Measurements from ENCODE around the gene ATL3. TPM values are rescaled to one million over a fixed set of nuclear protein-coding genes. Genes with fewer than 3 reads are reported as not detected.

ATL3 gene
- total RNA-seq, 1 donor from 2014 or later: 78.6 TPM

- intact Hi-C loops (cut with DNase I): no loop called here
- no peak for ATAC-seq
Measured at GRCh38 chr11:63713766-63714165, 42.6 kb upstream of the ATL3 start.

GRCh38 chr11:63711838-63712237, 40.7 kb upstream of the ATL3 start:
- DNase-seq: no peak
- ATAC-seq: no peak
- TF ChIP-seq CTCF (IDR thresholded peaks at IDR 0.05): no peak
- Histone ChIP-seq H3K36me3 (no peaks in the 10 kb centered on the region), H3K4me1 (peaks cover 5% of the 10 kb centered on the region), H3K27me3 (no peaks in the 10 kb centered on the region), H3K9me3 (no peaks in the 10 kb centered on the region), H3K4me3 (no peak overlapping the region), H3K27ac (no peak overlapping the region)
- intact Hi-C loops (cut with DNase I): no loop called here

More at GRCh38 chr11:63713766-63714165, 42.6 kb upstream of the ATL3 start:
- TF ChIP-seq CTCF (IDR thresholded peaks at IDR 0.05): no peak
- no peak overlapping the region for H3K4me3 ChIP-seq
- no peak for DNase-seq
- no peaks in the 10 kb centered on the region for H3K27me3 ChIP-seq
- H3K4me1 ChIP-seq: peaks cover 5% of the 10 kb centered on the region
- H3K36me3 ChIP-seq: no peaks in the 10 kb centered on the region
- H3K27ac ChIP-seq: no peak overlapping the region
- no peaks in the 10 kb centered on the region for H3K9me3 ChIP-seq

DNA sequence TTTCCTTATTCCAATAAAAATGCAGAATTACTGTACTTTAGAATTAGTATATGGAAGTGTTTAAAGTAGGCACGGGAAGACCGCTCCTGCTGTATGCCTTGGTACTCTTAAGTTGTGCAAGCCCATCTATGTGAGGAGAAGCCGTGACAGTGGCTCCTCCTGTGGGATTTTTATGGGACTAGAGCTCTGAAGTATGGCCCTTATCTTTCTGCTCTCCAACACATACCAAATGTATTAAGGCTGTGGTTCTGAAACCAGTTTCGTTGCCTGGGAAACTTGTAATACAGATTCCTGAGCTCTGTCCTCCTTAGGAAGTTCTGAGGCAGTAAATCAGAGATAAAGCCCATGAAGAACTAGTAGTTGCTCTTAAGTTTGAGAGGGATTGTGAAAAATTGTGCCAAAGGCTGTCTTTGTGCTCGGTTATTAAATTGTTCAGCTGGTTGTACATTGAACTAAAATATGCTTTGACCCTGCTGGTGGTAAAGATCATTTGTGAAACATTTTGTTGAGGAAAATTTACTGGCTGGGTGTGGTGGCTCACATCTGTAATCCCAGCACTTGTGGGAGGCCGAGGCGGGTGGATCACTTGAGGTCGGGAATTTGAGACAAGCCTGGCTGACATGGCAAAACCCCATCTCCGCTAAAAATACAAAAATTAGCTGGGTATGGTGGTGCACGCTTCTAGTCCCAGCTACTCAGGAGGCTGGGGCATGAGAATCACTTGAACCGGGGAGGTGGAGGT, 39.5 kb upstream of the ATL3 start:
- DNase-seq: no peak
- no peak for TF ChIP-seq CTCF (IDR thresholded peaks at IDR 0.05)
- ATAC-seq: peak; percentile 90
- no peak overlapping the region for H3K4me3 ChIP-seq
- intact Hi-C loops (cut with DNase I): no loop called here
- H3K27me3 ChIP-seq: no peaks in the 10 kb centered on the region
- peaks cover 5% of the 10 kb centered on the region for H3K4me1 ChIP-seq
- H3K9me3 ChIP-seq: no peaks in the 10 kb centered on the region
- no peaks in the 10 kb centered on the region for H3K36me3 ChIP-seq
- no peak overlapping the region for H3K27ac ChIP-seq

DNA sequence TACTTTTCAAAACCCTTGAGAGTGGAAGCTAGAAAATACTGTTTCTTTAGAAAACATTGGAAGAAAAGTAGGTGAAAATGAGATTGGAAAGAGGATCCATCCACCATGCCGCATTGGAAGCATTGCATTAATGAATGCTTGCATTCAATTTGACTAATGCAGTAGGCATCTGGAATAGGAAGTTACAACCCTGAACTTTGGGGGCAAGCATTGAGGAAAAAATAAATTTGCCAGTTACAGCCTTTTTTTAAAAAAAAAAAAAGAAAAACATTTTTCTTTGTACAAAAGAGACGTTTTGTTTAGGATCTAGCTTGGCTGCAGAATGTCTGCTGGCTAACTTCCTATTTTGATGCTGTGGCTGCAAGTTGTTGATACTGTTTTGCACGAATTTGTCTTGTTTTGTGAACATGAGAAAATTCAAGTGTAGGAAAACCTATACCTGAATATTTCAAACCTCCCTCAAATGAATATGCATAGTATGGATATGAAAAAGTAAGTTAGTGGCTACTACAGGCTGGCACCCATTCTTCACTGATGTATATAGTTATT, 38.2 kb upstream of the ATL3 start:
- no peak for DNase-seq
- H3K36me3 ChIP-seq: no peaks in the 10 kb centered on the region
- no peak overlapping the region for H3K4me3 ChIP-seq
- no peaks in the 10 kb centered on the region for H3K9me3 ChIP-seq
- intact Hi-C loops (cut with DNase I): no loop called here
- no peaks in the 10 kb centered on the region for H3K27me3 ChIP-seq
- no peak overlapping the region for H3K27ac ChIP-seq
- TF ChIP-seq CTCF (IDR thresholded peaks at IDR 0.05): no peak
- no peak for ATAC-seq
- H3K4me1 ChIP-seq: peaks cover 5% of the 10 kb centered on the region

DNA sequence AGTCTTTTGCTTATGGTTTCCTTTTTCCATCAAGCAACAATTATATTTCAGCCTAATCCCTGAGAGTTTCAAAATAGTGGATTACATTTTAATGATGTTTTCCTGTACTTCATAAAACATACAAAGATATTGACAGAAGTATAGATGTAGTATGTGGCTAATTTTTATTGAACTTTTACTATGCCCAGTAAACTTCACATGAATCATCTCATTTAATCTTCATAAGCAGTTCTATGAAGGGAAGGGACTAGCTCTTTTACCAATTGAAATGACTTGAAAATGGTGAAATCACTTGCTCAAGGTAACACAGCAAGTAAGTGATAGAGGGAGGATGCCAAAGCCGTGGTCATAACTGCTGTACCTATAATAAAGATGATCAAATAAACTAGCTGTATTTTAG, 37.6 kb upstream of the ATL3 start:
- intact Hi-C loops (cut with DNase I): no loop called here
- Histone ChIP-seq H3K4me1 (peaks cover 5% of the 10 kb centered on the region), H3K4me3 (no peak overlapping the region), H3K27ac (no peak overlapping the region), H3K27me3 (no peaks in the 10 kb centered on the region), H3K9me3 (no peaks in the 10 kb centered on the region), H3K36me3 (no peaks in the 10 kb centered on the region)
- no peak for TF ChIP-seq CTCF (IDR thresholded peaks at IDR 0.05)
- ATAC-seq (no peak), DNase-seq (no peak)
